Activated CD4-positive, alpha-beta T cell treated with anti-CD3 and anti-CD28 coated beads, Interleukin-2, amount 50 U/mL, for 16 hours (primary cell): ENCODE results near the gene EEF1AKMT3.

Experiments
- DNase-seq: peaks from one replicate; pipeline ENCODE4 v3.0.0-alpha.2; 2020

Gene EEF1AKMT3

GRCh38 chr12:57751788-57752667 is 20.4 kb upstream of the EEF1AKMT3 start, which contains the start of gene CDK4:
CDK4 (minus strand) TSS chr12:57752310; CDS start chr12:57751717, 593 bp downstream.
- peak; percentile 100 for DNase-seq

DNA sequence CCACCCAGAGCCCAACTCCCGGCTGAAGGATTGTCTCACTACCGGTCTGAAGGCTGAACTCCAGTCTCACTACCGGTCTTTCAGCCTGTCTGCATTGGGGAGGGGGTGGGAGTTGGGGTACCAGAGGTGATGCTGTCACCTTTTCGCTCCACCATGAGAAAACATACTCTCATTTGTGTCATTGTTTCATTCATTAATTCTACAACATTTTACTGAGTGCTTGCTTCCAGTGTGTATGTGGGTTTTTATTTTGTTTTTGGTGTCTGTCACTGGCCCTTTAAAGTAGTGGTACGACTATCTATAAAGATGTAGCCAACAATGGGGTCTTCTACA is 19.8 kb upstream of the EEF1AKMT3 start:
- no peak for DNase-seq

GRCh38 chr12:57753756-57754337 is 18.6 kb upstream of the EEF1AKMT3 start:
- no peak for DNase-seq

GRCh38 chr12:57754411-57755193 is 17.8 kb upstream of the EEF1AKMT3 start, which contains the start of gene MARCHF9:
MARCHF9 (plus strand) TSS chr12:57755103; CDS start chr12:57755529, 426 bp downstream.
- DNase-seq: peak; percentile 89

GRCh38 chr12:57755194-57755453 is 17.3 kb upstream of the EEF1AKMT3 start:
- no peak for DNase-seq

DNA sequence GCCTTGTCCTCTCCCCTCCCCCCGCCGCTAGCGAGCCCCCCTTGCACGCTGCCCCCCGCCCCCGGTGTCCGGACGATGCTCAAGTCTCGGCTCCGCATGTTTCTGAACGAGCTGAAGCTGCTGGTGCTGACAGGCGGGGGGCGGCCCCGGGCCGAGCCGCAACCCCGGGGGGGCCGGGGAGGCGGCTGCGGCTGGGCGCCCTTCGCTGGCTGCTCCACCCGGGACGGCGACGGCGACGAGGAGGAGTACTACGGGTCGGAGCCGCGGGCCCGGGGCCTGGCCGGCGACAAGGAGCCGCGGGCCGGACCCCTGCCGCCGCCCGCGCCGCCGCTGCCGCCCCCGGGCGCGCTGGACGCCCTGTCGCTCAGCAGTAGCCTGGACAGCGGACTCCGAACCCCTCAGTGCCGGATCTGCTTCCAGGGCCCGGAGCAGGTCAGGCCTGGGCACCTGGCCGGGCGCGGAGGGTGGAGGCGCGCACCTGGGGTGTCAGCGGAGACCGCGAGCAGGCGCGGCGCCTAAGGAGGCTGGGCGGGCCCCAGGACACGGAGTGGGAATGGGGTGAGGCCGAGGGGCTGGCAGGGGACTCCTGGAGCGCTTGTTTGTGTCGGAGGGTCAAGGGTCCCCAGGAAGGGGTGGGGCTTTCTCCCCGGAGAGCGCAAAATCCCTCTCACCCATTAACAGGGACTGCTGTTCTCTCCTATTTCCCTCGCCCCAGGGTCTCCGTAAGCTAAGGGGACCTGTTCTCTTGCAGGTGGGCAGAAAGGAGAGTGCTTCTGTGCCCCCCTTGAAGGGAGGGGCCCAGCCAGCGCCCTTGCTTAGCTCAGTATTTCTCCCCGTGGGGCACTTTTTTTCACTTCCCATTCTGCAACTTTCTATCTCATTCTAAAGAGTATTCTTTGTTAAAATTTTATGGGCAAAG is 16.7 kb upstream of the EEF1AKMT3 start:
- DNase-seq: no peak

- peak; percentile 81 for DNase-seq
Measured at GRCh38 chr12:57756406-57757341, 15.7 kb upstream of the EEF1AKMT3 start.

DNA sequence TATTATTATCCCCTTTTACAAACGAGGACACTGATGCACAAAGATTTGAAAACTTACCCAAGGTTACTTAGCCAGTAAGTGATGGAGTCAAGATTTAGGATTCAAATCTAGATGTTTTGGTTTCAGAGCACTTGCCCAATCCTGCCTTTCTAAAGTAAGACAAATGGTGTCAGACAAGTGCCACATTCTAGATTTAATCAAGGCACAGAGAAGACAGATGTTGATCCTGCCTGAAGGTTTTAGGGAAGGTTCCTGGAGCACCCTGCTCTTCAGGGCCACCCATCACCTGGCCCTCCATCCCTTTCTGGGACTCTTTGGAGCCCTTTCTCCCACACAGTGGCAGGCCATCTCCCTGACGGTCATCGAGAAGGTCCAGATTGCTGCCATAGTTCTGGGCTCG is 14.6 kb upstream of the EEF1AKMT3 start:
- no peak for DNase-seq

DNA sequence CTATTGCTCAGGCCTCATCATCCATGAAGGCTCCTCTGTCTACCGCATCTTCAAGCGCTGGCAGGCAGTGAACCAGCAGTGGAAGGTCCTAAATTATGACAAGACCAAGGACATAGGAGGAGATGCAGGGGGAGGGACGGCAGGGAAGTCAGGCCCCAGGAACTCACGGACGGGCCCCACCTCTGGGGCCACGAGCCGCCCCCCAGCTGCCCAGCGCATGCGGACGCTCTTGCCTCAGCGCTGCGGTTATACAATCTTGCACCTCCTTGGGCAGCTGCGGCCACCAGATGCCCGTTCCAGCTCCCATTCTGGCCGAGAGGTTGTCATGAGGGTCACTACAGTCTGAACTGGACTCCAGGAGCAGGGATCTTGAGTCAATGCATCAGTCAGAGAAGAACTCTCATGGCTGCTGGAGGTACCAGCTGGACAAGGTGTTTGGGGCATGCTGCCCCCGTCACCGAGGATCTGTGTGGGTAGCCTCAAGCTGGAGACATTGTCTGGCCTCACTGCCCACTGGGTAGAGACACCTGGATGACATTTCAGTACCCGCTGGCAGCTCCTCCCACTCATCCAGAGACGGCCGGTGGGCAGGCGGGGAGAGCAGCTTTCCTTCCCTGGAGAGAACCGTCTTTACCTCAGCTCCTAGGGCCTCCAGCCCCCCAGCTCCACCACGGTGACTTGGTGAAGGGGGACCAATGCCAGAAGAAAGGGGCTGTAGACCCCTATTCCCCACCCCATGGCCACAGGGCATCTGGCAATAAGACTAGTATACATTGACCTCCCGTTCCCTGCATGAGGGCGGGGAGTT is 13.7 kb upstream of the EEF1AKMT3 start:
- DNase-seq: no peak

- peak; percentile 60 for DNase-seq
Measured at GRCh38 chr12:57759360-57759980, 12.9 kb upstream of the EEF1AKMT3 start.

DNA sequence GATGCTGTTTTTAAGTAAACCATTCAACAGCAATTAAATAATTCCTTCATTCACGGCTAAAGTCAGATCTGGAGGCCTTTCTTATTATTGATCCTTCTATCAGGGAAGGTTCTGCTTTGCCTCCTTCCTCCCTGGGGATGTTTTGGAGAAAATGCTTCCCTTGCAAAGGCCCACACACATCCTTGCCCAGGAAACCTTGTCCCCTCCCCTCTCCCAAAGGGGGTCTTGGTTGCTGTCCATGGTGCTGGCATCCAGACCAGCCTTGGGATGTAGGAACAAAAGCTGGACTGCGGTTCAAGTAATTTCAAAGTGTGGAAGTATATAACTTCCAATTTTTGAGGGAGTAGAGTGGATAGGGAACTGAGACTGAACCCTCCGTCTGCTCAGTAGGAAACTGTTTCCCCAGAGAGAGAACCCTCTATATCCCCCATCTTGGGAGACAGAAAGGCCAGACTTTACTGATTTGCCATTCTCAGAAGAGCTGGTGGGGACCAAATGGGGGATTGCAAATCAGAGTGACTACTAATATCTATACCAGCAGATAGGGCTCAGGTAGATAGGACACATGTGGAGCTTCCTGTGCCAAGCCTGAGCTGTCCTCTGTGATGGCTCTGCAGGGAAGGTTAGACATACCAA is 11.9 kb upstream of the EEF1AKMT3 start:
- DNase-seq: no peak

GRCh38 chr12:57761391-57761998 is 10.9 kb upstream of the EEF1AKMT3 start:
- DNase-seq: no peak

GRCh38 chr12:57762463-57762862 is 10.0 kb upstream of the EEF1AKMT3 start:
- no peak for DNase-seq

- no peak for DNase-seq
Measured at GRCh38 chr12:57763881-57764661, 8.3 kb upstream of the EEF1AKMT3 start.

DNA sequence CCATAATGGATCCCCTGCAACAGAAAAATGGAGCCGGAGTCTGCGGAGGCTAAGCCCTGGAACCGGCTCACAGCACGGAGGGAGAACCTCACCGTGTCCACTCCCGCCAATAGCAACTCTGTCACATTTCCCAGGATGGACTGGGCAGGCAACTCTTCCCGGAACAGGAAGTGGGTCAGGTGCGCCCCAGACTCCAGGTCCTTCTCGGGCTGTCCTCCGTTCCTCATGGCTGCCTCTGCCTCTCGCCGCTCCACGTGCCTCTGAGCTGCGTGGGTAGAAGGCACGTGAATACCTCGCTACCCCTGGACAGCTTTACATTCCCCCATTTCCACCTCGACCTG is 7.8 kb upstream of the EEF1AKMT3 start:
- no peak for DNase-seq

GRCh38 chr12:57765003-57765697 is 7.3 kb upstream of the EEF1AKMT3 start:
- DNase-seq: peak; percentile 63

DNA sequence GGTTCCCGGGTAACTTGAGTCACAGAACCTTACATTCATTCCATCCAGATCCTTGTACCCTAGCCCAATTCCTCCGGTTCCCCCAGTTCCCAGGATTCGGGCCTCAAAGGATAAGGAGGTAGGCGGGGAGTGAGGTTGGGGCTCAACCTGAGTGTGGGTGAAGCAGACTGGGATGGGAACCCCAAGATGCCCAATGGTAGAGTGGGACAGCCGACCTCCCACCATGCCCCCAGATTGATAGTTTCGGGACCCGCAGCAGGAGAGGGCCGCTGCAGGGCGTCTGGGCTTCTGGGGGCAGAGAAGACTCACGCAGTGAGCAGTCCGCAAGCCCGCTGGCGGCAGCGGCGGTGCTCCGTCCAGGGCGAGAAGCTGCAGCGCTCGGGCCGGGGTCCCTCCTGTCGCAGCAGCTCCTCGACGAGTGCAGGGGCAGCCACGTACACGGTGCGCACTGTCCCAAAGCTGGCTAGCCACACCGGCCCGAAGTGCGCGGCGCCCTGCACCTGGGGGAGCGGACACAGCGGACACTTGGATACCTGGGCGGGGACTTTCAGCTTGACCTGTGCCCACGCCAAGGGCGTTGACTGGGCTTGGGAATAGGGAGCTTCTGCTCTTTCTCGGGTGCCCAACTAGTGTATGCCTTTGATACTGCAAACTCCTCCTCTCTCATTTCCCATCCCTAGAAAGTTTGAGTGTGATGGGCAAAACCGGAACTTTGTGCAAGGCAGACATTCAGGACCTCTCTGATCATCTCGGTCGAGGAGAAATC is 6.5 kb upstream of the EEF1AKMT3 start:
- no peak for DNase-seq
